Measurements from ENCODE around the gene CDC42SE2.

DNA sequence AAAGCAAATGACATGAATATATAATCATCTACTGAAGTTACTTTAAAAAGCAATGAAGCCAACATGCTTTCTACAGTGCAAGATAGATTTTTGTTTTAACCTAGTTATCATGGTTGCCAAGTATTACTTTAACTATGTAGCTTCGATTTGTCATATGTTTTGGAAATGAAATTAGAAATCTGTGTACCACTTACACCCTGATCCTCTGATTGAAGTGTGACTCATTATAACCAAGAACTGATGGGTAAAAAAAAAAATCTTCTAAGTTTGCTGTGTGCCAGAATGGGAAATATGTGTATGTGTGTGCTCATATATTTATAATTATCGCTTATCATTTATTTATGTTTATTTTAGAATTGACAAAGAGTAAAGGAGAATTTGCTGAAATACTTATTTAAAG is 9.1 kb upstream of the CDC42SE2 start:
- TF ChIP-seq, protein P1, sequence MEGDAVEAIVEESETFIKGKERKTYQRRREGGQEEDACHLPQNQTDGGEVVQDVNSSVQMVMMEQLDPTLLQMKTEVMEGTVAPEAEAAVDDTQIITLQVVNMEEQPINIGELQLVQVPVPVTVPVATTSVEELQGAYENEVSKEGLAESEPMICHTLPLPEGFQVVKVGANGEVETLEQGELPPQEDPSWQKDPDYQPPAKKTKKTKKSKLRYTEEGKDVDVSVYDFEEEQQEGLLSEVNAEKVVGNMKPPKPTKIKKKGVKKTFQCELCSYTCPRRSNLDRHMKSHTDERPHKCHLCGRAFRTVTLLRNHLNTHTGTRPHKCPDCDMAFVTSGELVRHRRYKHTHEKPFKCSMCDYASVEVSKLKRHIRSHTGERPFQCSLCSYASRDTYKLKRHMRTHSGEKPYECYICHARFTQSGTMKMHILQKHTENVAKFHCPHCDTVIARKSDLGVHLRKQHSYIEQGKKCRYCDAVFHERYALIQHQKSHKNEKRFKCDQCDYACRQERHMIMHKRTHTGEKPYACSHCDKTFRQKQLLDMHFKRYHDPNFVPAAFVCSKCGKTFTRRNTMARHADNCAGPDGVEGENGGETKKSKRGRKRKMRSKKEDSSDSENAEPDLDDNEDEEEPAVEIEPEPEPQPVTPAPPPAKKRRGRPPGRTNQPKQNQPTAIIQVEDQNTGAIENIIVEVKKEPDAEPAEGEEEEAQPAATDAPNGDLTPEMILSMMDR (IDR thresholded peaks at IDR 0.05), result no peak
- TF ChIP-seq EP300 (IDR thresholded peaks at IDR 0.05), result no peak
